ENCODE data around the gene SLIT3.

Gene SLIT3

GRCh38 chr5:168734620-168735300, 566.2 kb downstream of the SLIT3 start:
- DNase-seq (ENCODE audit: low read depth), result no peak

DNA sequence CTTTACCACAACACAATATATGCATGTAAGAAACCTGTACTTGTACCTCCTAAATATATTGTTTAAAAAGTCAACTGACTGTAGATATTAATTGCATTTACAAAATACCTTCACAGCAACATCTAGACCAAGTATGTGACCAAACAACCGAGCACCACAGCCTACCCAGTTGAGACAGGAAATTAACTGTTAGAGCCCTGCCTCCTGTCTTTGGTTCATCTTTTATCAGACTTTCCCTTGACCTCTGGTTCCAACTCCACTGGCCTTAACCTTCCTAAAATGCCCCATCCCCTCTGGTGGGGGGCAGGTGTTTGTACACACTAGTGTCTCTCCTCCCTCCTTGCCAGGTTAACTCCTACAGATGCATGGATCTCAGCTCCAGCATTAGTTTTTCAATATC, 566.8 kb downstream of the SLIT3 start:
- no peak for DNase-seq (ENCODE audit: low read depth)

DNA sequence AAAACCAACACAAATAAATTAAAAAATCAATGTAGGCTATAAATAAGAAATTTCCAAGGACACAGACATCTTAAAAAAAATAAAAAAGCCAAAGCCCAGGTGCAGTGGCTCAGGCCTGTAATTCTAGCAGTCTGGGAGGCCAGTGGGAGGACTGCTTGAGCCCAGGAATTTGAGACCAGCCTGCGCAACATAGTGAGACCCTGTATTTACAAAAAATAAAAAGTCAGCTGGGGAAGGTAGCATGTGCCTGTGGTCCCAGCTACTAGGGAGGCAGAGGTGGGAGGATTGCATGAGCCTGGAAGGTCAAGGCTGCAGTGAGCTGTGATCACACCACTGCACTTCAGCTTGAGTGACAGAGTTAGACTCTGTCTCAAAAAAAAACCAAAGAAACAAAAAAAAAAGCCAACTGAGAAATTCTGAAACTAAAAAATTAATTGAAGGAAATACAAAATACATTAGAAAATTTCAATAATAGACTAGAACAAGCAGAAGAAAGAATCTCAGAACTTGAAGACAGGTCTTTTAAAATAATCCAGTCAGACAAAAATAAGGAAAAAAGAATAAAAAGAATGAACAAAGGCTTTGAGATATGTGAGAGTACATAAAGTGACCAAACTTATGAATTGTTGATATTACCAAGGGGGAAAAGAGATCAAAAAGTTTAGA, 572.3 kb downstream of the SLIT3 start:
- no peak for DNase-seq (ENCODE audit: low read depth)

DNA sequence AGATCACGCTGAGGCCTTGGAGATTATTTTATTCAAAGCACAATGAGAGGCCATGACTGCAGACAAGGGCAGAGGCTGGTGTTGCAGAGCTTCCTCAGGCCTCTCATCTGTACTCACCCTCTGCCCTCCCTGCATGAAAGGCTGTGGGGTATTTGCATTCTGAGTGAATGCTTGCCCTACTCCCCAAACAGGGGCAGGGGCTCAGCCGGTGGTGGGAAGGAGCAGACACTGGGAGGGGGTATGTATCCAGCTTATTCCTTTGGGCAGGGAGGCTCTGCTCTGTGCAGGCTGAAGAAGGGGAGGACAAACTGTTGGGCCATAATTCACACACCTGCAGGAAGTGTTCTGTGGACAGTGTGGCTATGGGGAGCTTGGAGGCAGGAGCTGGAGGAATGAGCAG, 573.4 kb downstream of the SLIT3 start:
- no peak for DNase-seq (ENCODE audit: low read depth)

DNA sequence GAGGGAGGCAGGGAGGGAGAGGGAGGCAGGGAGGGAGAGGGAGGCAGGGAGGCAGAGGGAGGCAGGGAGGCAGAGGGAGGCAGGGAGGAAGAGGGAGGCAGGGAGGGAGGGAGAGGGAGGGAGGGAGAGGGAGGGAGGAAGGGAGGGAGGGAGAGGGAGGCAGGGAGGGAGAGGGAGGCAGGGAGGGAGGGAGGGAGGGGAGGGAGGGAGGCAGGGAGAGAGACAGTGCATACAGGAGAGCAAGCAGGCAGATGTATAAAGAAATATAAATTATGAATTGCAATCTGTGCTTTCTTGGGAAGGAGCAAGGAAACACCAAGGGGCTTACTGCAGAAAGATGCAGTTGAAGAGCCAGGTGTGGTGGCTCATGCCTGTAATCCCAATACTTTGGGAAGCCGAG, 574.6 kb downstream of the SLIT3 start:
- DNase-seq (ENCODE audit: low read depth), result no peak

GRCh38 chr5:168724227-168724626, 576.7 kb downstream of the SLIT3 start:
- no peak for DNase-seq (ENCODE audit: low read depth)

- DNase-seq (ENCODE audit: low read depth), result no peak
These were observed 577.9 kb downstream of the SLIT3 start for GRCh38 chr5:168723037-168723436.

DNA sequence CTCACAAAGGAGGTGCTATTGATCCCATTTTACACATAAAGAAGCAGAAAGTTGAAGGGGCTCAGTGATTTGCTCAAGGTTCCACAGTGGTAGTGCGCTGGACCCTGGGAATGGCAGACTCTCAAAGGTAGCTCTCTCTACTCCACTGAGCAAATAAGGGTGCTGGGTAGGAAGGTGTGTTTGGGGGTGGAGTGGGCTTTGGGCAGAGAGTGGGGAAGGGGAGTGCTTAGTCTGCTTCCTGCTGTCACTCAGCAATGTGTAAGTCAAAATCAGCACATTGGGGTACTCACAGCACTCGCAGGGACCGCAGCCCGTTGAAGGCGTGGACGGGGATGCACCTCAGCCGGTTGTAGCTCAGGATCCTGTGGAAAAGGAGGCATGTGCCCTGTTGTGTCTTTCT, 579.0 kb downstream of the SLIT3 start:
- DNase-seq (ENCODE audit: low read depth), result no peak

- no peak for DNase-seq (ENCODE audit: low read depth)
These were observed 579.8 kb downstream of the SLIT3 start for GRCh38 chr5:168721002-168721753.

DNA sequence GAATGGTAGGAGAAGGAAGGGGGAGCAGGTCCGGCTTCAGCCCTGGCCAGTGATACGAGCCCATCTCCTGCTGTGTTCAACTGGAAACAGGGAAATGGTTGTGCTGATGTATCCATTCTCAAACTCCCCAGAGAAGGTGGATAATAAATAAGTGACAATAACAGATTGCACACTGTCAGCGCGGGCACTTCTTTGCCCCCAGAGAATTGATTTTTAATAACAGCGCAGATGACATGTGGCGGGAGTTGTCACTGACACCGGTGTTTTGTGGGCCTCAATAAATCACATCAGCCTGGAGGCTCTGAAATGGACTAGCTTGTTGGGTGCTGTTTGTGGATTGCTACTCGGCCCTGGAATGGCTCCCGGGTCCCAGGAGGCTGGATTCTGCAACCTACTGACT, 580.4 kb downstream of the SLIT3 start:
- DNase-seq (ENCODE audit: low read depth), result no peak

- no peak for DNase-seq (ENCODE audit: low read depth)
These were observed 586.9 kb downstream of the SLIT3 start for GRCh38 chr5:168714046-168714445.

GRCh38 chr5:168713051-168713450, 587.9 kb downstream of the SLIT3 start:
- DNase-seq (ENCODE audit: low read depth), result no peak

DNA sequence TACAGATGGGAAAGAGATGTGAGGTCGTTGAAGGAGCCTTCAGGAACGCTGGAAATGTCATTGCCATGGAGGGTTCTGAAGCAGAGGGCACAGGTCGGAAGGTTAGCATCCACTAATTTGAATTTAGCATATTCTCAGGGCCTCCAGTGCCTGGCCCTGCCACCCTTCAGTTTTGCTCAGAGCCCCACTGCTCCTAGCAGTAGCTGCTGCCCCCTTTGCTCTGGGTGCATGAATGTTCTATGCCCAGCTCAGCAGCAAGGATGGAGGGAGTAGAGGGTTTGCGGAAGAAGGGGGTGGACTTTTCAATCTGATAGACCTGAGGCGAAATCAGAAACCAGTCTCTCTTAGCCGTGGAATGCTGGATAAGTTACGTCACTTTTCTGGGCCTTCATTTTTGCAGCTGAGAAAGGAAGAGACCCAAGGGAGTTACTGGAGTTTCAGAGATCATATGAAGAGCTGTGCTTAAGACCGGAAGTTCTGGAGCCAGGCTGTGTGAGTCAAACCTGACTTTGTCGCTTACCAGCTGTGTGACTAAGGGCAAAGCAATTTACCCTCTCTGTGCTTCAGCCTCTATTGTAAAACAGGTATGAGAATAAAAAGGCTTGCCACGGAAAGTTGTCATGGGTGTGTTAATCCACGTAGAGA, 588.5 kb downstream of the SLIT3 start:
- no peak for DNase-seq (ENCODE audit: low read depth)

DNA sequence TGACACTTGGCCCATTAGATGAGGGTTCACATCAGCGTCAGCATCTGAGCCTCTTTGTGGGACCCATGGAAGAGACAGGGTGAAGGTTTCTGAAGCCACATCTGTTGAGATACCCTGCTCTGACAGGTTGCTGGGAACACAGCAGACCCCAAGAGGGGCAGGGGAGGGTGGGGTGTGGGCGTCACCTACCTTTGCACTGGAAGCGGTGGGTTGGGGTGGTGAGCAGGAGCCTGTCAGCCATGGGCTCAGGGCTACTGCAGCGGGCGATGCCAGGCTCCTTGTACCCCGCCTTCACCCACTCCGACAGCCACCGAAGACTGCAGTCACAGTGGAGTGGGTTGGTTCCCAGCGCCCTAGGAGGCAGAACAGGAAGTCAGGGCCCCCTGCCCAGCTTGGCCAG, 590.2 kb downstream of the SLIT3 start:
- DNase-seq (ENCODE audit: low read depth), result no peak

DNA sequence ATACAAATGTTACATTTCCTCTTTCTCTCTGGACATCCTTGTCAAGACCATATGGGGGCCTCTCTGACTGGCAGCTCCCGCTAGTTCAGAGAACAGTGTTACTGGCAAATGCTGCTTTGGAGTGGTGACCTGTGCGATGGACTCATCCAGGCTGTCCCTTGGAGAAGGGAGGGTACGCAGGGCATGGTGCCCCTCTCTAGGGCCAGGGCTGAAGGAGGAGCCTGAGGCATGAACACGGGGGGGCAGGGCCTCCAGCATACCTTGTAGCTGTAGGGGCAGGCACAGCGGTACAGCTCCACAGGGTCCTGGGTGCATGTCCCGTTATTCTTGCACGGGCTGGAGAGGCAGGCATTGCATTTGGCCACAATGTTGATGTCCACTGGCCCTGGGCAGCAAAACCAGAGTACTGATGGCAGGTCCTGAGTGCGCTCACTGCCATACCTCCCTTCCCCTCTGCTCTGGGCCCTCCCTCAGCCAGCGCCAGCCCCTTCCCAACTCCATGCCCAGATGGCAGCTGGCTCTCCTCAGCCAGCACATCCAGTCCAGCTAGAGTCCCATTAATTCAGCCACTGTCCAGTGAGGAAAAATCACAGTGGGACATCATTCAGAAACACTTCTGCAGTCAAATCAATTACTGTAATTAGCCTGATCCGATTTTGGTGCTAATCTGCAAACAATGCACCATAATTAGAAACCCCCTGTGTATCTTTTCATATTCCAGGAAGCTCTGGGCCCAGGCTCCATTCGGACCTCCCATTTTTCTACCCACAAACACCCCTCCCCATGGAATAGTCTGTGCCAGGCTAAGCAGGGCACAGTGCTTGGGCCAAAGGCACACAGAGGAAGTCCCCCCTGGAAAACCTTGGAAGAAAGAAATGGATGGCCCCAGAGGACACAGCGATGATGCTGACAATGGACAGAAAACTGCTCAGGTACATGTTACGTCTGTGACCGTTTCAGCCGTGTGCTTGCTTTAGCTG, 592.9 kb downstream of the SLIT3 start:
- no peak for DNase-seq (ENCODE audit: low read depth)

GRCh38 chr5:168706655-168707069, 594.3 kb downstream of the SLIT3 start:
- no peak for DNase-seq (ENCODE audit: low read depth)

DNA sequence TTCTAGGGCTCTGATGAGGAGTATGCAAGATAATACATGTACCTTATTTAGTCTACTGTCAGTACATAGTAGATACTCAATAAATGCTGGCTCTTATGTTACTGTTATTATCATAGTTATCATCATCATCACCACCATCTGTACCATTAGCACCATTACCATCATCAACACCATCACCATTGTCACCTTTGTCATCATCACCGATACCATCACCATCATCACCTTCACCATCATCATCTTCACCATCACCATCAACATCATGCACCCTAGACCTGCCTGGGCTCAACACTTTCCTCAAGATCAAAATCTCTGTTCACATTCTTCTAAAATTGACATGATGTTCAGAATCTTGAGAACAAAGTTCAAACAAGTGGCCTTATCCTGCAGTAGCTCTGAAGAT, 595.6 kb downstream of the SLIT3 start:
- no peak for DNase-seq (ENCODE audit: low read depth)

DNA sequence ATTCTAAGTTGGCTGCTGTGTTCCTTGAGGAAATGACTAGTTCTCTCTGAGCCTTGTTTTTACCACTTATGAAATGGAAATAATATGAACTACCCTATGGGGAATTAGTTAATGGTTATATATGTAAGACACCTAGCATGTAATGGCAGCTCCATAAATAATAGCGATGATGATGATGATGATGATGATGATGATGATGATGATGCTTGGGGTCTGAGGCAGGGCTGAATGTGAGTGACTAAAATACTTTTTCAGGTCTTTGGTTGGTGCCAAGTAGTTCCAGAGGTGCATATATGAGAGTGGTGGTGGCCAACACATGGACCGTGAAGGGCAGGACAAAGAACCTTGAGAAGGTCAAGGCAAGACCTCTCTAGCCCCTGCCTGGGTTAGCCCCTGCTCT, 598.4 kb downstream of the SLIT3 start:
- DNase-seq (ENCODE audit: low read depth), result no peak

DNA sequence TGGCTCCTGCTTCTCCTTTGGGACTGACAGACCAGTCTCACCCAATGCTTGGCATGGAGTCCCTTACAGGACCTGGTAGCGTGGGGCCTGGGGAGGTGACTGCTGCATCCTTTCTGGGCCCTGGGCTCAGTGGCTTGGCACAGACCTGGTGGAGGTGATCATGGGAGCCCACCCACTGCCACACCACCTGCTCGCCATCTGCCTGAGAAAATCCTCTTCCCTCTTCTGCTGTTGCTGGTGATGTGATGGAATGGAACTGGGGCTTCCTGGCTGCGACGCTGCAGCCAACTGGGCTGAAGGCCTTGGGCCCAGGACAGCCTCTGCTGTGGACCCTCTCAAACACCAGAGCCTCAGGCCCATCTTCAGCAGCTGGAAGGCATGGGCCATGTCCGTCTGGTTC, 599.3 kb downstream of the SLIT3 start:
- DNase-seq (ENCODE audit: low read depth), result no peak

GRCh38 chr5:168699002-168699401, 601.9 kb downstream of the SLIT3 start:
- DNase-seq (ENCODE audit: low read depth), result no peak

DNA sequence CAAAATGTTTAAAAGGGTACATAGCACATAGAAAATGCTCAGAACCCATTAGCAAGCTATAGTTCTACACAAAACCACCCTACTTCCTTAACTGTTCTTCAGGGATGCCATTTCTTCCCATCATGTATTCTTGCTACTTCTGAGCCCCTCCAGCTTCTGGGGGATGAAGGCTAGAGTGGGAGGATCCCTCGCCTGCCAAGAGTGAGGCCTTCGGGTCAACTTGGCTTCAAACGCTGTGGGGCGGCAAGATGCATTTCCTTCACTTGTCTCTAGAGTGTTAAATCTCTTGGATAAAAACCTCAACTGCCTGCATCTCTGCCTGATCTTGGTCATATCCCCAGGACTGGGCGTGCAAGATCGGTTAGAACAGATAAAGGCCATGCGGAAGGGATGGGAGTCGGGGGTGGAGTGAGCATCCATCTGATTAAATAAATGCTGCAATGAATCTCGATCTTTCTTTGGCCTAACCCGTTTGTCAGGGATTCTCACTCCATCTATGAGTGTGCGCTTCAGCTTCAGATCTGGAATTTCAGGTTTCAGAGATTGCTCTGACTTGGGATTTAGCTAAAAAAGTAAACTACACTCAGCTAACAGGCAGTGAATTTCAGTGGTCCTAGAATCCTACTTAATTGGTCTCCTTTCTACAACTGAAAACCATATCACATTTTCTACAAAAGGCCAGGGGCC, 603.8 kb downstream of the SLIT3 start:
- no peak for DNase-seq (ENCODE audit: low read depth)
